Measurements from ENCODE around the gene PRPF6. TPM values are rescaled to one million over a fixed set of nuclear protein-coding genes. Genes with fewer than 3 reads are reported as not detected.

The PRPF6 gene
- total RNA-seq, 1 experiment from 2014 or later, result 88.4 TPM

DNA sequence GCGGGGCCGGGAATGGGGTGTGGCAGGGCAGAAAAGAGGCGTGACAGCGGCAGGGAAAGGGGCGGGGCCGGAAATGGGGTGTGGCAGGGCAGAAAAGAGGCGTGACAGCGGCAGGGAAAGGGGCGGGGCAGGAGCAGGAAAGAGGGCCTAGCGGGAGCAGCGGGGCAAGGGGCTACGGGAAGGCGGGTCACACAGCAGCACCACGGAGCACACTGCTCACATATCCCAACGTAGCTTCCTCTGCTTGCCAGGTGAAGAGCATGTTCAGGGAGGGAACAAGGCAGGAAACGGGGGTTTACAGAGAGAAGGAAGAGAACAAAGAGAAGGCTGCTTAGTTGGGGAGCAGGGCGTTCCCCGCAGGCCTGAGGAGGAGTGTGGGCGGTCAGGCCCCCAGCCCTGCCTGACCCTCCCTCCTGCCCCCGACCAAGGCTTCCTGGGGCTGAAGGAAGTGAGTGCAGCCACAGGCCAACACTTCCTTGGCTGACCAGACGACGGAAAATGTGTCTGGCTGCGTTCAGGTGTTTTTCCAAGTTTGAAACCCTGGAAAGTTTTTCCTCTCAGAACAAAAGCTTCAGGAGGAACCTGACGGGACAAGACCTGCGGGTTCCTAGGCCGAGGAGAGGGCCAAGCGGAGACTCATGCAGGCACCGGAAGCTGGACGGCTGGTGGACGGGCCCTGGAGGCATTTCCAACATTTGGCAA, 38.5 kb upstream of the PRPF6 start:
- intact Hi-C loops (cut with micrococcal nuclease; ENCODE audit: unreplicated experiment) (no loop called here), in situ Hi-C loops (cut with HindIII; ENCODE audit: low pct_unique_long_range_greater_than_20kb, low sequenced_read_pairs) (no loop called here)
- CTCF ChIA-PET, result no interaction called here
- Histone ChIP-seq H3K4me1 (ENCODE audit: control insufficient read depth, insufficient read depth, low read length) (peaks cover 11% of the 10 kb centered on the region), H3K27me3 (ENCODE audit: control insufficient read depth, insufficient read depth, low read length) (no peaks in the 10 kb centered on the region), H3K4me3 (ENCODE audit: low read depth in 2 of 2, low read length in 2 of 2) (no peak overlapping the region), H3K36me3 (ENCODE audit: control insufficient read depth, insufficient read depth, low read length) (no peaks in the 10 kb centered on the region; the same call in 1 of the 2 replicates), H3K27ac (ENCODE audit: low read length) (peak overlapping the region; percentile 79), H3K9me3 (ENCODE audit: control insufficient read depth, insufficient read depth, low read depth, low read length) (no peaks in the 10 kb centered on the region)
- no TSS peak for BruUV-seq (replicated peaks)
- ATAC-seq (peak; percentile 40), DNase-seq (ENCODE audit: low read depth, low spot score) (no peak)
- POLR2A ChIA-PET, result no interaction called here
- TF ChIP-seq SIN3A (IDR thresholded peaks at IDR 0.05; ENCODE audit: borderline replicate concordance, insufficient read depth, low read depth, low read length) (no peak), CTCF (IDR thresholded peaks at IDR 0.05) (no peak)

GRCh38 chr20:63942969-63943807, 37.7 kb upstream of the PRPF6 start:
- Histone ChIP-seq H3K27me3 (ENCODE audit: control insufficient read depth, insufficient read depth, low read length) (no peaks in the 10 kb centered on the region), H3K27ac (ENCODE audit: low read length) (peak overlapping the region; percentile 79), H3K9me3 (ENCODE audit: control insufficient read depth, insufficient read depth, low read depth, low read length) (no peaks in the 10 kb centered on the region), H3K4me1 (ENCODE audit: control insufficient read depth, insufficient read depth, low read length) (peaks cover 19% of the 10 kb centered on the region), H3K36me3 (ENCODE audit: control insufficient read depth, insufficient read depth, low read length) (no peaks in the 10 kb centered on the region; the same call in 1 of the 2 replicates), H3K4me3 (ENCODE audit: low read depth in 2 of 2, low read length in 2 of 2) (no peak overlapping the region)
- DNase-seq (ENCODE audit: low read depth, low spot score) (no peak), ATAC-seq (peak; percentile 11)
- ChIA-PET POLR2A (no interaction called here), CTCF (no interaction called here)
- intact Hi-C loops (cut with micrococcal nuclease; ENCODE audit: unreplicated experiment), result no loop called here
- BruUV-seq (replicated peaks), result no TSS peak
- in situ Hi-C loops (cut with HindIII; ENCODE audit: low pct_unique_long_range_greater_than_20kb, low sequenced_read_pairs), result no loop called here
- TF ChIP-seq REST (IDR thresholded peaks at IDR 0.05; ENCODE audit: insufficient read depth in 1 of 2, low read depth in 2 of 2, low read length in 1 of 2) (0 out of 4 replicates have a peak, but pooled peaks of 1 of the 2 experiments have one; percentile 36), SIN3A (IDR thresholded peaks at IDR 0.05; ENCODE audit: borderline replicate concordance, insufficient read depth, low read depth, low read length) (no peak), POLR2AphosphoS5 (IDR thresholded peaks at IDR 0.05; ENCODE audit: low read depth, low read length) (no peak), TCF7L2 (IDR thresholded peaks at IDR 0.05; ENCODE audit: low read depth, low read length) (no peak), CTCF (IDR thresholded peaks at IDR 0.05) (no peak)
